GM21390 (cell line): Measurements from ENCODE around the gene PCDHB11.
"Not testable (repeated sequence)": the region's sequence is repeated elsewhere in the genome, so short reads cannot be mapped to it uniquely, and the experiment has no call there.

Experiments
- ATAC-seq: cut with Tn5 transposase; IDR thresholded peaks from one replicate; pipeline ENCODE4 v1.9.1; 2021; ENCODE audit not compliant: unreplicated experiment

Gene PCDHB11

DNA sequence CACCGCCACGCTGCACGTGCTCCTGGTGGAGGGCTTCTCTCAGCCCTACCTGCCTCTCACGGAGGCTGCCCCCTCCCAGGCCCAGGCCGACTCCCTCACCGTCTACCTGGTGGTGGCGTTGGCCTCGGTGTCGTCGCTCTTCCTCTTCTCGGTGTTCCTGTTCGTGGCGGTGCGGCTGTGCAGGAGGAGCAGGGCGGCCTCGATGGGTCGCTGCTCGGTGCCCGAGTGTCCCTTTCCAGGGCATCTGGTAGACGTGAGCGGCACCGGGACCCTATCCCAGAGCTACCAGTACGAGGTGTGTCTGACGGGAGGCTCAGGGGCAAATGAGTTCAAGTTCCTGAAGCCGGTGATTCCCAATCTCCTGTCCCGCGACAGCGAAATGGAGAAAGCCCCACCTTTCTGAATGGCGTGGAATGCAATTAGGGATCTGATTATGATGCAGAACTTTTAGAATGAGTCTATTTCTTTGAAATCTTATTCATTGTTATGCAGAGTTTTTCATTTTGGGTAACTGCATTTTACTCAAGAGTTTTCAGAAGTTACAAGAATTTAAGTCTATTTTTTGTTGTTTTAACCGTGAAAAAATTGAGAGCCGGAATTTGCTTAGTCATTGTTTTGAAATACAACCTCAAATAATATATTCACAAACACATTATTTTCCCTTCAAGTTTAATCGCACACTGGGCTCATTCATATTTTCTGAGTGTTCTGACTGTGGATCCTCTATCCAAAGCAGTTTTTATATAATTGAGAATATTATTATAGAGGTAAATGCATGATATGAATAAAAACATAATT is 37.3 kb downstream of the PCDHB11 start:
- ATAC-seq = no peak

DNA sequence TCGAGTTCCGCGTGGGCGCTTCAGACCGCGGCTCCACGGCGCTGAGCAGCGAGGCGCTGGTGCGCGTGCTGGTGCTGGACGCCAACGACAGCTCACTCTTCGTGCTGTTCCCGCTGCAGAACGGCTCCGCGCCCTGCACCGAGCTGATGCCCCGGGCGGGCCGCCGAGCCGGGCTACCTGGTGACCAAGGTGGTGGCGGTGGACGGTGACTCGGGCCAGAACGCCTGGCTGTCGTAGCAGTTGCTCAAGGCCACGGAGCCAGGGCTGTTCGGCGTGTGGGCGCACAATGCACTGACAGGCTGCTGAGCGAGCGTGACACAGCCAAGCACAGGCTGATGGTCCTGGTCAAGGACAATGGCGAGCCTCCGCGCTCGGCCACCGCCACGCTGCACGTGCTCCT is 42.1 kb downstream of the PCDHB11 start:
- no peak for ATAC-seq

DNA sequence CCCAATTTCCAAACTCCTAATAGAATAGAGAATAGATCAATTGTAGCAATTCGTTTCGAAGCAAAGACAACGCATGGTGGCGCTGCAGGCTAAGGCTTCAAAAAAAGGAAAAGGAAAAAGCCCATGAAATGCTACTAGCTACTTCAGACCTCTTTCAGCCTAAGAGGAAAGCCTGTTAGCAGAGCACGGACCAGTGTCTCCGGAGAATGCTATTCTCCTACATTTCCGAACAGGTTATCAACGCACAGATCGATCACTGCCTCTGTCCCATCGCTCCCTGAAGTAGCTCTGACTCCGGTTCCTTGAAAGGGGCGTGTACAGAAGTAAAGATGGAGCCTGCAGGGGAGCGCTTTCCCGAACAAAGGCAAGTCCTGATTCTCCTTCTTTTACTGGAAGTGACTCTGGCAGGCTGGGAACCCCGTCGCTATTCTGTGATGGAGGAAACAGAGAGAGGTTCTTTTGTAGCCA is 45.9 kb downstream of the PCDHB11 start, which contains the start of gene PCDHB15:
TSS of gene PCDHB15 (plus strand) at position 146 of the 468 bp plus-strand sequence. CDS start at position 330, 184 bp downstream.
- no peak for ATAC-seq

DNA sequence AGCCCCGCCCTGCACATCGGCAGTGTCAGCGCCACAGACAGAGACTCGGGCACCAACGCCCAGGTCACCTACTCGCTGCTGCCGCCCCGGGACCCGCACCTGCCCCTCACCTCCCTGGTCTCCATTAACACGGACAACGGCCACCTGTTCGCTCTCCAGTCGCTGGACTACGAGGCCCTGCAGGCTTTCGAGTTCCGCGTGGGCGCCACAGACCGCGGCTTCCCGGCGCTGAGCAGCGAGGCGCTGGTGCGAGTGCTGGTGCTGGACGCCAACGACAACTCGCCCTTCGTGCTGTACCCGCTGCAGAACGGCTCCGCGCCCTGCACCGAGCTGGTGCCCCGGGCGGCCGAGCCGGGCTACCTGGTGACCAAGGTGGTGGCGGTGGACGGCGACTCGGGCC is 47.5 kb downstream of the PCDHB11 start:
- not testable (repeated sequence) for ATAC-seq

DNA sequence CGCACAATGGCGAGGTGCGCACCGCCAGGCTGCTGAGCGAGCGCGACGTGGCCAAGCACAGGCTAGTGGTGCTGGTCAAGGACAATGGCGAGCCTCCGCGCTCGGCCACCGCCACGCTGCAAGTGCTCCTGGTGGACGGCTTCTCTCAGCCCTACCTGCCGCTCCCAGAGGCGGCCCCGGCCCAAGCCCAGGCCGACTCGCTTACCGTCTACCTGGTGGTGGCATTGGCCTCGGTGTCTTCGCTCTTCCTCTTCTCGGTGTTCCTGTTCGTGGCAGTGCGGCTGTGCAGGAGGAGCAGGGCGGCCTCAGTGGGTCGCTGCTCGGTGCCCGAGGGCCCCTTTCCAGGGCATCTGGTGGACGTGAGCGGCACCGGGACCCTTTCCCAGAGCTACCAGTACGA is 48.0 kb downstream of the PCDHB11 start:
- ATAC-seq = not testable (repeated sequence)

DNA sequence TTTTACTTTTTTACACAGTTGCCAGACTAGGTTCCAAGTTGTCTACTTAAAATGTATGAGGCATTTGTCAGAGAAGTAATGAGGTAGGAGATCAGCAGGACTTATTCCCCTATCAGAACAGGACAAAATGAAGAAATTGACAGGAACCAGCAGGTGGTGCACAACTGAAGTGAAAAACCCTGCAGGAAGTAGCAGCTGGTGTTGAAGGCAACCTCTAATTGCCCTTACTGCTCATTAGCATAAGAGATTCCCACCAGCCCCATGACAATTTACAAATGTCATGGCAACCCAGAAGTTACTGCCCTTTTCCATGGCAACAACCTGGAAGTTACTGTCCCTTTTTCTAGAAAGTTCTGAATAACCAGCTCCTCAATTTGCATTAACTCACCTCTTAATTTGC is 51.1 kb downstream of the PCDHB11 start:
- no peak for ATAC-seq
